Aorta (tissue), 5 donors: Measurements from ENCODE around the gene NRAP. TPM values are rescaled to one million over a fixed set of nuclear protein-coding genes. Genes with fewer than 3 reads are reported as not detected.
A peak's percentile ranks its signal among the peaks of the same experiment; 100 is the strongest.
"Not testable (repeated sequence)": the region's sequence is repeated elsewhere in the genome, so short reads cannot be mapped to it uniquely, and the experiment has no call there.

Source experiments
- ATAC-seq: fragments of 200-7000 bp; cut with Tn5 transposase; one replicate; pipeline ENCODE4 v1.9.1; 2022; ENCODE audit warnings: moderate library complexity; ENCODE audit not compliant: low FRiP score
- DNase-seq, 2 donors: peaks; one replicate each; pipeline ENCODE4 v3.0.0-alpha.2; 2020
- H3K27ac ChIP-seq, 2 donors: one replicate each; pipeline ENCODE4 v1.5.1; 2013; ENCODE audit warnings: low read length in 2 of 2, mild to moderate bottlenecking in 2 of 2, moderate library complexity in 2 of 2, control low read depth in 1 of 2, inconsistent platforms in 1 of 2, low read depth in 1 of 2
- H3K27me3 ChIP-seq, 2 donors: one replicate each; pipeline ENCODE4 v1.6.1; 2013; ENCODE audit warnings: control low read depth in 1 of 2, low read length in 1 of 2, mild to moderate bottlenecking in 1 of 2, moderate library complexity in 1 of 2; ENCODE audit not compliant: insufficient read depth in 2 of 2, control insufficient read depth in 1 of 2
- H3K36me3 ChIP-seq, 2 donors: one replicate each; pipeline ENCODE4 v1.6.1; 2013; ENCODE audit warnings: control low read depth in 1 of 2, low read length in 1 of 2, mild to moderate bottlenecking in 1 of 2; ENCODE audit not compliant: insufficient read depth in 2 of 2, control insufficient read depth in 1 of 2
- H3K4me1 ChIP-seq, 2 donors: one replicate each; pipeline ENCODE4 v1.6.1; 2013; ENCODE audit warnings: low read length in 2 of 2, control low read depth in 1 of 2, mild to moderate bottlenecking in 1 of 2, moderate library complexity in 1 of 2; ENCODE audit not compliant: insufficient read depth in 2 of 2, control insufficient read depth in 1 of 2
- H3K4me3 ChIP-seq, 2 donors: one replicate each; pipeline ENCODE4 v1.5.1; 2013; ENCODE audit warnings: low read length in 2 of 2, control low read depth in 1 of 2, mild to moderate bottlenecking in 1 of 2
- H3K9me3 ChIP-seq: one replicate; pipeline ENCODE4 v1.6.1; 2013; ENCODE audit warnings: mild to moderate bottlenecking, low read length; ENCODE audit not compliant: control insufficient read depth
- WGBS, 2 donors: extraction: QIAGEN DNeasy Blood & Tissue Kit; methylation state at CpG; one replicate each; pipeline ENCODE4 v1.1.7; 2013; 5-methylcytosine and 5-hydroxymethylcytosine counted together
- intact Hi-C, 2 donors: fragments of 100-400 bp; cut with DNase I; formaldehyde crosslinking; loops; one replicate each; pipeline versions ENCODE4 v1.14.2 to v1.15.0; 2022
- polyA plus RNA-seq, 2 donors: library from polyadenylated mRNA; stranded (reverse); fragments of 200-250 nt; gene quantifications; one replicate each; pipeline ENCODE4 v1.2.3, GENCODE V29; 2013
- total RNA-seq, 2 donors: library from RNA; stranded (reverse); fragmentation: NEBNext Ultra II Directional; extraction: Animal tissue kit (Norgen Biotek cat#: 25700); gene quantifications; one replicate each; pipeline ENCODE4 v1.2.1, GENCODE V29; 2021
- donor health status: healthy with polysubstance abuse.
- donor health status: Bipolar disorder and iron deficiency.
- donor health status: DM: no; HTN: no; CAD: no.
- donor health status: DM: no; HTN: no; CAD: no.
- donor health status: DM: yes; HTN: yes; CAD: no.

NRAP gene
- total and polyA plus RNA-seq, 4 donors, result 0.03 to 0.88 TPM; not detected in 2

DNA sequence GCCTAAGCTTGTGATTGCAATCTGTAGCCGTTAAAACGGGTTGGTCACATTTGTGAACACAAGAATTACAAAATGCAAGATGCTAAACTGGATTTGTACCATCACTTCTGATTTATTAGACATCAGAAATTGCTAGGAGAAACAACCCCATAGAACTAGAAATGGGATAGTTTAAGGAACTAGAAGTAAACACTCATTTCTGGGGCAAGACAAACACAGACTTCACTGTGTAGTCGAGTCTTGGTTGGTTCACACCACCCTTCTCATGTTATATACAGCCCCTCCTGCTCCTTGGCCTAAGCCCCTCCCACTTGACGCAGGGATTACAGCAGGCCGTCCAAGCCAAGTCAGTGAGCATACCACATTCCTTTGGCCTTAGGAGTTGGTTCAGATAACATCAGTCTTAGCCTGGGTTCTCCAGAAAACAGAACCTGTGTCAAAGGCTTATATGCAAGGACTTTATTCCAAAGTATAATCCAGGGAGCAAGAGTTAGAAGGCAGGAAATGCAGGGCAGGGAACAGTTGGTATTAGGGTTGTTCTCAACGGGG, 2.0 kb upstream of the NRAP start:
- WGBS, 2 donors, result 44 to 53% methylated on average over 6 of the region's 6 CpGs

GRCh38 chr10:113665352-113665751, 1.5 kb upstream of the NRAP start:
- ATAC-seq (no peak), DNase-seq (no peak)
- 80 to 84% methylated on average over 4 of the region's 4 CpGs for WGBS, 2 donors
- Histone ChIP-seq H3K27me3 (no peaks in the 10 kb centered on the region), H3K36me3 (no peaks in the 10 kb centered on the region), H3K4me3 (no peak overlapping the region), H3K27ac (no peak overlapping the region), H3K9me3 (no peaks in the 10 kb centered on the region), H3K4me1 (no peaks in the 10 kb centered on the region)
- intact Hi-C loops, result no loop called here

More for the DNA sequence above, 2.0 kb upstream of the NRAP start:
- ATAC-seq, result peak; percentile 66
- DNase-seq, result peak in 1 of 2 donors; percentile 67
- no peaks in the 10 kb centered on the region for H3K27me3 ChIP-seq
- no peaks in the 10 kb centered on the region for H3K9me3 ChIP-seq
- intact Hi-C loops, result no loop called here
- H3K4me1 ChIP-seq, result no peaks in the 10 kb centered on the region
- H3K36me3 ChIP-seq, result no peaks in the 10 kb centered on the region
- H3K4me3 ChIP-seq, result no peak overlapping the region
- H3K27ac ChIP-seq, result no peak overlapping the region

DNA sequence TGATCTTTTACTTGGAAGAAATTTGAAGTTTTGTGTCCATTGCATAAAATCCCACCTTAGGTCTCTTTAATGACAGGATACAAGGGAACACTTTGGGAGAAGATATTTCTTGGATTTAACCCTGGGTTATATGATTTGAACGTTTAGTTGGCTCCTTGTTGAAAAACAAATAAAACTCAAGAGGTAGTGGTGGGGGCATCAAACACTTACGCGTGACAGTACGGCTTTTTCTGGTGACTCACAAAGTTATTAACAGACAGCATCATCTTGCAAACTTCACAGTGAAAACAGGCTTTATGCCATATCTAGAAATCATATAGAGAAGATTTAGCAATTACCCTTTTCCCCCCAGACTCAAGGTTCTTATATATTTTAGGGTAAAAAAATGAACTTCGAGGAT, 699 bp downstream of the NRAP start:
- intact Hi-C loops, result no loop called here
- no peak for ATAC-seq
- Histone ChIP-seq H3K9me3 (no peaks in the 10 kb centered on the region), H3K4me1 (no peaks in the 10 kb centered on the region), H3K27me3 (no peaks in the 10 kb centered on the region), H3K4me3 (no peak overlapping the region), H3K27ac (no peak overlapping the region), H3K36me3 (no peaks in the 10 kb centered on the region)
- DNase-seq, result no peak
- WGBS, 2 donors, result 63 to 70% methylated on average over 5 of the region's 5 CpGs

GRCh38 chr10:113661332-113661731, 2.5 kb downstream of the NRAP start:
- Histone ChIP-seq H3K4me3 (no peak overlapping the region), H3K9me3 (no peaks in the 10 kb centered on the region), H3K27ac (no peak overlapping the region), H3K36me3 (no peaks in the 10 kb centered on the region), H3K4me1 (no peaks in the 10 kb centered on the region), H3K27me3 (peaks cover 0 to 2% of the 10 kb centered on the region in 2 donors)
- no peak for DNase-seq
- no peak for ATAC-seq
- 92 to 95% methylated on average over 2 of the region's 2 CpGs for WGBS, 2 donors
- intact Hi-C loops, result no loop called here

DNA sequence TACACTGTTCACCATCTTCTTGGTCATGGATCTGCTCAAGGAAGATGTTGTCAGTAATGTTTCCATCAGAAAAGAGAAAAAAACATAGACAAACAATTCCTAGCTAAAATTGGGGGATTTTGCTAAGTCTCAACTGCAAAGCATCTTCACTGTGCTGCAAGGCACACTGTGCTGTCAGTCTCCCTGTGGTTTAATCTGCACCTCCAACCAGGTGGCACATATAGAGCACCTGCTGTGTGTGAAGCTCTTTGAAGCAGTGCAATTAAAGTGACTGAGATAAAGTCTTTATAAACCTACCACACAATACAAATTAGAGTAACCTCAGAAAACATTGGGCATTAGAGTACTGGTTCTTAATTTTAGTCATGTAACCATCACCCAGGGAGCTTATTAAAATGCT, 6.3 kb downstream of the NRAP start:
- Histone ChIP-seq H3K4me3 (no peak overlapping the region), H3K36me3 (no peaks in the 10 kb centered on the region), H3K9me3 (no peaks in the 10 kb centered on the region), H3K27me3 (peaks cover 0 to 2% of the 10 kb centered on the region in 2 donors), H3K4me1 (no peaks in the 10 kb centered on the region), H3K27ac (no peak overlapping the region)
- intact Hi-C loops, result no loop called here
- DNase-seq, result no peak
- no peak for ATAC-seq

DNA sequence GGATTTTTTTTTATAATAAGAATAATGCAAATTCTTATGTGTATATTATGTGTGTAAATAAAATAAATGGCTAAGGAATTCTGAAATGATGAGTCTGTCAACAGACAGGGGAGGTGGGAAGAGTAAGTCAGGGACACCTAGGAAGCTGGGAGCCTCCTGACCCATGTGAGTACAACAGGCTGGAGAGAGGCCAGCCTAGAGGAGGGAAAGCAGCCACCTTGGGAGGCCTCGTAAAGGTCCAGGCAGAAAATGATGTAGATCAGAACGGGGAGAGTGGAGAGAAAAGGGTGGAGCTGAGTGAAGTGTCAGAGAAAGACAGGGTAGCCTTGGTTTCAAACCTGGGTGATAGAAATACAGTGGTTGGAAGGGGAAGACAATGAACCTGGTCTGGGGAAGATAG, 6.9 kb downstream of the NRAP start:
- H3K4me1 ChIP-seq, result no peaks in the 10 kb centered on the region
- no peaks in the 10 kb centered on the region for H3K9me3 ChIP-seq
- H3K27me3 ChIP-seq, result peaks cover 0 to 2% of the 10 kb centered on the region in 2 donors
- no peak overlapping the region for H3K27ac ChIP-seq
- ATAC-seq (no peak), DNase-seq (no peak)
- intact Hi-C loops, result no loop called here
- 30 to 45% methylated on average over 2 of the region's 2 CpGs for WGBS, 2 donors
- no peak overlapping the region for H3K4me3 ChIP-seq
- no peaks in the 10 kb centered on the region for H3K36me3 ChIP-seq

- DNase-seq, H3K9me3 ChIP-seq, ATAC-seq, H3K36me3 ChIP-seq, H3K27me3 ChIP-seq, H3K4me3 ChIP-seq, H3K27ac ChIP-seq, H3K4me1 ChIP-seq, intact Hi-C loops: not testable (repeated sequence)
- WGBS, 2 donors, result 93 to 97% methylated on average over 3 of the region's 3 CpGs
Measured at GRCh38 chr10:113652456-113652855, 11.4 kb downstream of the NRAP start.

DNA sequence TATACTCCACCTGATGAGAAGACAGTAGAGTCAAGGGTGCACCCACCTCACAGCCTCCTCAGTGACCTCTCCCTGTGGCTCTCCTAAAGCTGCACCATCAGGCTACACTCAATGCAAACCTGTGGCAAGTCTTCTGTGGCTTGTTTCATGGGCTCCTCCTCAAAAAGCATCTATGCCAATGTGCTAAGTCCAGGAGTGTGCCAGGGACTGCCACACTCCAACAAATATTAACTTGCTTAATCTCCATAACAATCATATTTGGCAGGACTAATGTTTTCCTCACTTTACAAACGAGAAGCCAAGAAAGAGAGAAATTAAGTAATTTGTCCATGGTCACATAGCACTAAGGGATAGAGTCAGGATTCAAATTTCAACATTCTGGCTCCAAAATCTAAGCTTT, 11.9 kb downstream of the NRAP start:
- DNase-seq (no peak), ATAC-seq (no peak)
- Histone ChIP-seq H3K4me3 (no peak overlapping the region), H3K27me3 (no peaks in the 10 kb centered on the region), H3K27ac (no peak overlapping the region), H3K4me1 (no peaks in the 10 kb centered on the region), H3K36me3 (no peaks in the 10 kb centered on the region), H3K9me3 (no peaks in the 10 kb centered on the region)
- intact Hi-C loops, result no loop called here
- 24 to 45% methylated on average over 1 of the region's 1 CpG for WGBS, 2 donors

DNA sequence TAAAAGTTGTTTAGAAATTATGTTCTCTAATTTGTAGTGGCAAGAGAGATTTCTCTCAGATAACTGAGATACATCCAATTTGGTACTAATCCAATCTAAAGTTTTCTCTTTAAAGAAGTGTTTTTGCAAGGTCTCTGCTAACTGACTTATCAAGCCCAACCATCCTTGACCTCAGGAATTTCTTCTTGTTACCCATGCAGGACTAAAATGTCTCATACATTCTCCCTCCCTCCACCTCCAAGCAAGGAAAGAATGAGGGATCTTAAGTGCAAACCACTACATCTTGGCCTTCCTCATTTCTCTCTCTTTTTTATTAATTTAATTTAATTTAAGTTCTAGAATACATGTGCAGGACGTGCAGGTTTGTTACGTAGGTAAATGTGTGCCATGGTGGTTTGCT, 12.8 kb downstream of the NRAP start:
- Histone ChIP-seq H3K4me1 (no peaks in the 10 kb centered on the region), H3K27me3 (no peaks in the 10 kb centered on the region), H3K4me3 (no peak overlapping the region), H3K36me3 (no peaks in the 10 kb centered on the region), H3K9me3 (no peaks in the 10 kb centered on the region), H3K27ac (no peak overlapping the region)
- no peak for ATAC-seq
- intact Hi-C loops, result no loop called here
- no peak for DNase-seq
- 98 to 99% methylated on average over 2 of the region's 2 CpGs for WGBS, 2 donors
